HepG2 (cell line): ENCODE measurements around the gene APIP. TPM values are rescaled to one million over a fixed set of nuclear protein-coding genes. Genes with fewer than 3 reads are reported as not detected.
A peak's percentile ranks its signal among the peaks of the same experiment; 100 is the strongest.

Experiments
- DMAP1 ChIP-seq: IDR thresholded peaks from 2 replicates; pipeline ENCODE4 v1.6.1; 2016
- HDAC2 ChIP-seq: sonication (generic); formaldehyde crosslinking; IDR thresholded peaks from 2 replicates; pipeline ENCODE4 v1.4.0; 2020; ENCODE audit warnings: missing genetic modification reagents
- ISL2 ChIP-seq: sonication (generic); formaldehyde crosslinking; IDR thresholded peaks from 2 replicates; pipeline ENCODE4 v1.5.0; 2020; ENCODE audit warnings: missing genetic modification reagents
- SP4 ChIP-seq: sonication (generic); formaldehyde crosslinking; IDR thresholded peaks from 2 replicates; pipeline ENCODE4 v1.8.1; 2023; ENCODE audit warnings: mild to moderate bottlenecking, missing genetic modification reagents
- SSRP1 ChIP-seq: IDR thresholded peaks from 2 replicates; pipeline ENCODE4 v1.6.1; 2016; ENCODE audit warnings: control low read depth
- ZBTB10 ChIP-seq: sonication (generic); formaldehyde crosslinking; IDR thresholded peaks from 2 replicates; pipeline ENCODE4 v1.4.0; 2020; ENCODE audit warnings: missing genetic modification reagents, borderline replicate concordance
- ZNF563 ChIP-seq: sonication (generic); formaldehyde crosslinking; IDR thresholded peaks from 2 replicates; pipeline ENCODE4 v1.8.0; 2022; ENCODE audit warnings: mild to moderate bottlenecking, moderate library complexity, missing genetic modification reagents
- ZNF616 ChIP-seq: sonication (generic); formaldehyde crosslinking; IDR thresholded peaks from 2 replicates; pipeline ENCODE4 v1.5.0; 2020; ENCODE audit warnings: low read depth, mild to moderate bottlenecking, missing genetic modification reagents
- ZNF816 ChIP-seq: sonication (generic); formaldehyde crosslinking; IDR thresholded peaks from 2 replicates; pipeline ENCODE4 v1.8.0; 2022; ENCODE audit warnings: missing genetic modification reagents, mild to moderate bottlenecking, borderline replicate concordance
- ZNF83 ChIP-seq: sonication (generic); formaldehyde crosslinking; IDR thresholded peaks from 2 replicates; pipeline ENCODE4 v1.4.0; 2020; ENCODE audit warnings: missing genetic modification reagents, mild to moderate bottlenecking, borderline replicate concordance
- polyA plus RNA-seq, 8 experiments: library from polyadenylated mRNA; depleted of rRNA in 3 of 8; stranded (reverse) in 7 of 8; unstranded in 1 of 8; fragments of >200 nt; fragmentation: Illumina TruSeq in 4 of 8; extraction: Trizol in 4 of 8; gene quantifications; 2 replicates each; pipeline versions ENCODE4 v1.2.1 to v1.2.3, GENCODE V29; 2011 to 2016; ENCODE audit warnings: low read depth in 4 of 8, missing spikeins in 1 of 8, mixed read lengths in 1 of 8; ENCODE audit not compliant: insufficient read depth in 1 of 8
- total RNA-seq, 5 experiments: library from RNA; depleted of rRNA; stranded (reverse); fragments of >200 nt; fragmentation: Illumina TruSeq; extraction: Trizol; gene quantifications; 2 replicates each; pipeline ENCODE4 v1.2.3, GENCODE V29; 2016; ENCODE audit warnings: low read depth in 1 of 5
- TF ChIP-seq, protein P1 (sequence below), 2 experiments: fragments of 450-650 bp in 1 of 2; sonication (generic) in 1 of 2; formaldehyde crosslinking in 1 of 2; IDR thresholded peaks; 2 replicates each; pipeline versions ENCODE4 v1.6.1 to v1.8.0; 2016 to 2022; ENCODE audit warnings: antibody characterized with exemption in 1 of 2, mild to moderate bottlenecking in 1 of 2, missing genetic modification reagents in 1 of 2
- TF ChIP-seq, protein P2 (sequence below): sonication (generic); formaldehyde crosslinking; IDR thresholded peaks from 2 replicates; pipeline ENCODE4 v1.4.0; 2020; ENCODE audit warnings: missing genetic modification reagents

Gene APIP
- total and polyA plus RNA-seq, 2 of the 13 experiments (the other 11 are each of a cell fraction or from before 2014, with no cell fraction given), result 16.9 to 31.0 TPM

DNA sequence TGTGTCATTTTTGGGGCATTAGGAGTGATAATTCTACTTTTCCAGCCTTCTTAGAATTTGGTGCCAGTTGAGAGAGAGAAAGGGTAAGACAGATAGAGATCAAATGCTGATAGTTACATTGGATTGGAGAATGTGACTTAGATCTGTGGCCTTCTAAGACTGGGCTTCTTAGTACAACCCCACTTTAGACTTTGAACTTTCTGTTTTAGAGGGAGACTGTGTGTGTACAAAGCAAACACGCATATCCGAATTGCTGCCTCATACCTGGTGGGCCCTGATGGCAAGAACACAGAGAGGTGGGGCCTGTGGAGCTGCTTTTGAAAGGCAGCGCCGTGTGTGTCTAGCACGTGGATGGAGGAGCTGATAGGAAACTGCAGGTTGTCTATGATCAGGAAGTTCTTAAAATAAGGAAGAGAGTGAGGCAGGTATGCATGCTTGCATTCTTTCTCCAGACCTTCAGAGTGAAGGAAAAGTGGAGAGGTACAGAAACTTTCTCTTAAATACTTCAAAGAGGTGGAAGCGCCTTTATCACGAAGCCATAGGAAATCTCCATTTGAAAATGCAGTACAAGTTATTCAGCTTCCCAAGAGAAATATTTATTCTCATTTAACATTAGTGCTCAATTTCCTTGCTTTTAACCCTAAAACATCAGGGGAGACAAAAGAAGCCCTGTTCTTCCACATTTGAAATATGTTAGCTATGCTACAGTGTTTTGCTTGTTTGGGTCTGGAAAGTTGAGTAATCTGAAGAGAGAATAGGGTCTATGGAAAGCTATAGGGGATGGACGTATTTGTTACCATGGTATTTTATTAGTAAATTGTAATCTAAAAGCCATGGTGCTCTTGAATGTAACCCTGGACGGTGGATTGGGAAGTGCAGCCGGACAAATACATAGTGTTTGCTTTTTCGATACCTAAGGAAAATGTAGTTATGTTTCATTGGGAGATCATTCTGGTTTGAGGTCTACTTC lies 13.9 kb upstream of the APIP start (continued):
- TF ChIP-seq ZNF816 (CRISPR knock-in tag) (peak; percentile 69; the same call in 1 of the 2 replicates), SSRP1 (no peak), ISL2 (CRISPR knock-in tag) (peak; percentile 93), DMAP1 (peak; percentile 93), ZNF616 (CRISPR knock-in tag) (no peak), HDAC2 (CRISPR knock-in tag) (peak; percentile 89), SP4 (CRISPR knock-in tag) (no peak), ZNF83 (CRISPR knock-in tag) (no peak), ZNF563 (CRISPR knock-in tag) (no peak; the same call in 1 of the 2 replicates), ZBTB10 (CRISPR knock-in tag) (no peak)
- TF ChIP-seq, protein P1, sequence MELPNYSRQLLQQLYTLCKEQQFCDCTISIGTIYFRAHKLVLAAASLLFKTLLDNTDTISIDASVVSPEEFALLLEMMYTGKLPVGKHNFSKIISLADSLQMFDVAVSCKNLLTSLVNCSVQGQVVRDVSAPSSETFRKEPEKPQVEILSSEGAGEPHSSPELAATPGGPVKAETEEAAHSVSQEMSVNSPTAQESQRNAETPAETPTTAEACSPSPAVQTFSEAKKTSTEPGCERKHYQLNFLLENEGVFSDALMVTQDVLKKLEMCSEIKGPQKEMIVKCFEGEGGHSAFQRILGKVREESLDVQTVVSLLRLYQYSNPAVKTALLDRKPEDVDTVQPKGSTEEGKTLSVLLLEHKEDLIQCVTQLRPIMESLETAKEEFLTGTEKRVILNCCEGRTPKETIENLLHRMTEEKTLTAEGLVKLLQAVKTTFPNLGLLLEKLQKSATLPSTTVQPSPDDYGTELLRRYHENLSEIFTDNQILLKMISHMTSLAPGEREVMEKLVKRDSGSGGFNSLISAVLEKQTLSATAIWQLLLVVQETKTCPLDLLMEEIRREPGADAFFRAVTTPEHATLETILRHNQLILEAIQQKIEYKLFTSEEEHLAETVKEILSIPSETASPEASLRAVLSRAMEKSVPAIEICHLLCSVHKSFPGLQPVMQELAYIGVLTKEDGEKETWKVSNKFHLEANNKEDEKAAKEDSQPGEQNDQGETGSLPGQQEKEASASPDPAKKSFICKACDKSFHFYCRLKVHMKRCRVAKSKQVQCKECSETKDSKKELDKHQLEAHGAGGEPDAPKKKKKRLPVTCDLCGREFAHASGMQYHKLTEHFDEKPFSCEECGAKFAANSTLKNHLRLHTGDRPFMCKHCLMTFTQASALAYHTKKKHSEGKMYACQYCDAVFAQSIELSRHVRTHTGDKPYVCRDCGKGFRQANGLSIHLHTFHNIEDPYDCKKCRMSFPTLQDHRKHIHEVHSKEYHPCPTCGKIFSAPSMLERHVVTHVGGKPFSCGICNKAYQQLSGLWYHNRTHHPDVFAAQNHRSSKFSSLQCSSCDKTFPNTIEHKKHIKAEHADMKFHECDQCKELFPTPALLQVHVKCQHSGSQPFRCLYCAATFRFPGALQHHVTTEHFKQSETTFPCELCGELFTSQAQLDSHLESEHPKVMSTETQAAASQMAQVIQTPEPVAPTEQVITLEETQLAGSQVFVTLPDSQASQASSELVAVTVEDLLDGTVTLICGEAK (IDR thresholded peaks at IDR 0.05), result no peak
- TF ChIP-seq, protein P1 (CRISPR knock-in tag; IDR thresholded peaks at IDR 0.05), result no peak; the same call in 1 of the 2 replicates
- TF ChIP-seq, protein P2, sequence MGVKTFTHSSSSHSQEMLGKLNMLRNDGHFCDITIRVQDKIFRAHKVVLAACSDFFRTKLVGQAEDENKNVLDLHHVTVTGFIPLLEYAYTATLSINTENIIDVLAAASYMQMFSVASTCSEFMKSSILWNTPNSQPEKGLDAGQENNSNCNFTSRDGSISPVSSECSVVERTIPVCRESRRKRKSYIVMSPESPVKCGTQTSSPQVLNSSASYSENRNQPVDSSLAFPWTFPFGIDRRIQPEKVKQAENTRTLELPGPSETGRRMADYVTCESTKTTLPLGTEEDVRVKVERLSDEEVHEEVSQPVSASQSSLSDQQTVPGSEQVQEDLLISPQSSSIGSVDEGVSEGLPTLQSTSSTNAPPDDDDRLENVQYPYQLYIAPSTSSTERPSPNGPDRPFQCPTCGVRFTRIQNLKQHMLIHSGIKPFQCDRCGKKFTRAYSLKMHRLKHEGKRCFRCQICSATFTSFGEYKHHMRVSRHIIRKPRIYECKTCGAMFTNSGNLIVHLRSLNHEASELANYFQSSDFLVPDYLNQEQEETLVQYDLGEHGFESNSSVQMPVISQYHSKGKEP (CRISPR knock-in tag), result no peak
